ENCODE data around the gene RAB44.

RAB44 gene

DNA sequence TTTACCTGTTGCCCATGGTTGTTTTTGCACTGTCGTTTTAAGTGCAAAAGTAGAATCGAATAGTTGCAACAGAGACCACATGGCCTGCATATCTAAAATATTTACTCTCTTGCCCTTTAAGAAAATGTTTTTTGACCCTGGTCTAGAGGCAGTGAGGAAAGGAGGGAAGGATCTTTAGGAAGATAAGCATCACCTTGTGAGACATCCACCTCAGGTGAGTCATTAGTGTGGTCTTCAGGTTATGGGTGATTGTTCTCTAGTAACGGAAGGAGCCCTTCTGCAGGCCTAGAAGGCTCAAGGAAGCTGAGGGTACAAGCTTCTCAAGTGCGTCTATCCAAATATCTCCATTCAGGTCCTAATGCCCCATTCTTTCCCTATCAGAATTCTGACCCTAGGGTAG lies 6.6 kb upstream of the RAB44 start:
- DNase-seq (ENCODE audit: insufficient read length, low spot score) = no peak
- FAIRE-seq = no peak
- TF ChIP-seq, protein P1, sequence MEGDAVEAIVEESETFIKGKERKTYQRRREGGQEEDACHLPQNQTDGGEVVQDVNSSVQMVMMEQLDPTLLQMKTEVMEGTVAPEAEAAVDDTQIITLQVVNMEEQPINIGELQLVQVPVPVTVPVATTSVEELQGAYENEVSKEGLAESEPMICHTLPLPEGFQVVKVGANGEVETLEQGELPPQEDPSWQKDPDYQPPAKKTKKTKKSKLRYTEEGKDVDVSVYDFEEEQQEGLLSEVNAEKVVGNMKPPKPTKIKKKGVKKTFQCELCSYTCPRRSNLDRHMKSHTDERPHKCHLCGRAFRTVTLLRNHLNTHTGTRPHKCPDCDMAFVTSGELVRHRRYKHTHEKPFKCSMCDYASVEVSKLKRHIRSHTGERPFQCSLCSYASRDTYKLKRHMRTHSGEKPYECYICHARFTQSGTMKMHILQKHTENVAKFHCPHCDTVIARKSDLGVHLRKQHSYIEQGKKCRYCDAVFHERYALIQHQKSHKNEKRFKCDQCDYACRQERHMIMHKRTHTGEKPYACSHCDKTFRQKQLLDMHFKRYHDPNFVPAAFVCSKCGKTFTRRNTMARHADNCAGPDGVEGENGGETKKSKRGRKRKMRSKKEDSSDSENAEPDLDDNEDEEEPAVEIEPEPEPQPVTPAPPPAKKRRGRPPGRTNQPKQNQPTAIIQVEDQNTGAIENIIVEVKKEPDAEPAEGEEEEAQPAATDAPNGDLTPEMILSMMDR (IDR thresholded peaks at IDR 0.05; ENCODE audit: insufficient read depth, missing control alignments) = no peak

DNA sequence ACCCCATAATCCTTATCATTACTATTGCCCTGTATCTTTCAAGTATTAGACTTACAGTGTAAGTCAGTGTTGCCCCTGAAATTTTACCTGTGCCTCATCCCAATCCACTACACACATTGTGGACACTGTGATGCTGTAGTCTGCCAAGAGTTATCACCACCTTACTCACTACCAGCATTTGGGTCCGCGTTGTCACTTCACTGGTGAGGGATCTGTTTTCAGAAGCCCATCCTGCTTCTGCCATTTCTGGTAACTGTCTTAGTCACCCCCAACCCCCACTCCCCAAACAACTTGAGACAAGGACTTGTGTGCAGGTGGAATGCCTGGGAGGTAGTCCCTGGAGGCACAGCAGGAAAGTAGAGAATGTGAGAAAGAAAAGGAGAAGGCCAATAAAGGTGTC lies 6.0 kb upstream of the RAB44 start:
- FAIRE-seq = no peak
- TF ChIP-seq, protein P1 (IDR thresholded peaks at IDR 0.05; ENCODE audit: insufficient read depth, missing control alignments) = no peak
- DNase-seq (ENCODE audit: insufficient read length, low spot score) = no peak

- no peak for DNase-seq (ENCODE audit: insufficient read length, low spot score)
- TF ChIP-seq, protein P1 (IDR thresholded peaks at IDR 0.05; ENCODE audit: insufficient read depth, missing control alignments) = no peak
Measured at GRCh38 chr6:36692220-36692619, 5.4 kb upstream of the RAB44 start.

GRCh38 chr6:36692861-36693702 lies 4.5 kb upstream of the RAB44 start:
- FAIRE-seq = no peak
- TF ChIP-seq, protein P1 (IDR thresholded peaks at IDR 0.05; ENCODE audit: insufficient read depth, missing control alignments) = no peak

More at GRCh38 chr6:36692220-36692619, 5.4 kb upstream of the RAB44 start:
- no peak for FAIRE-seq

DNA sequence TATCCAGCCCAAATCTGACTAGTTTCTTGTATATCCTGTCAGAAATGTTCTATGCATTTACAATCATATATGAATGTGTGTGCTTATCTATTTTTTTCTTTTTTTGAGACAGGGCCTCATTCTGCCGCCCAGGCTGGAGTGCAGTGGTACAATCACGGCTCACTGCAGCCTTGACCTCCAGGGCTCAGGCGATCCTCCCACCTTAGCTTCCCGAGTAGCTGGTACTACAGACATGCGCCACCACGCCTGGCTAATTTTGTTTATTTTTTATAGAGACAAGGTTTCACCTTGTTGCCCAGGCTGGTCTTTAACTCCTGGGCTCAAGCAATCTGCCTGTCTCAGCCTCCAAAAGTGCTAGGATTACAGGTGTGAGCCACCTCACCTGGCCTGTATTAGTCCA lies 3.0 kb upstream of the RAB44 start:
- TF ChIP-seq, protein P1 (IDR thresholded peaks at IDR 0.05; ENCODE audit: insufficient read depth, missing control alignments) = no peak
- FAIRE-seq = no peak
- DNase-seq (ENCODE audit: insufficient read length, low spot score) = no peak

More at GRCh38 chr6:36692861-36693702, 4.5 kb upstream of the RAB44 start:
- DNase-seq (ENCODE audit: insufficient read length, low spot score) = no peak

- no peak for DNase-seq (ENCODE audit: insufficient read length, low spot score)
- TF ChIP-seq, protein P1 (IDR thresholded peaks at IDR 0.05; ENCODE audit: insufficient read depth, missing control alignments) = no peak
- no peak for FAIRE-seq
Measured at GRCh38 chr6:36695414-36695813, 2.2 kb upstream of the RAB44 start.

DNA sequence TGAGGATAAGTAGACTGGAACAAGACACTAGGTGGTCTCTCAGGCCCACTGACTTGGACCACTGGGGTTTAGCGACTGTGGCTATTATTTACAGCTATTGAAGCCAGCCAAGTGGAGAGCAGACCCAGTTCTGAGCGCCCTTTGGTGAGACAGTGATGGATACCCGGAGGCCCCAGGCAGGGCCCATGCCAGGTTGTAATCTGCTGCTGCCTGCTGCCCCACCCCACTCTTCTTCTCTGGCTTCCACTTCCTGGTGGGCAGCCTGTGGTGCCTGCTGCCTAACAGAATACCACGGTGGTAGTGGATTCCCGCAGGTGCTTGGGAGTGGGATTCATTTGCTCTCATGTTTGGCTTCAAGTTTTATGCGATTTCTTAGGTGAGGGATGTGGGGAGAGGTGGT lies 570 bp downstream of the RAB44 start:
- no peak for FAIRE-seq
- no peak for DNase-seq (ENCODE audit: insufficient read length, low spot score)
- TF ChIP-seq, protein P1 (IDR thresholded peaks at IDR 0.05; ENCODE audit: insufficient read depth, missing control alignments) = no peak
